SK-MEL-5 (cell line): ENCODE measurements around the gene PDGFC. TPM values are rescaled to one million over a fixed set of nuclear protein-coding genes. Genes with fewer than 3 reads are reported as not detected.
"Not testable (repeated sequence)": the region's sequence is repeated elsewhere in the genome, so short reads cannot be mapped to it uniquely, and the experiment has no call there.

Experiments
- DNase-seq: peaks from one replicate; pipeline ENCODE4 v3.0.0-alpha.2; 2016; ENCODE audit warnings: low read depth, low spot score
- in situ Hi-C: cut with HindIII; loops from 2 replicates; pipeline ENCODE4 v1.10.0; 2016; ENCODE audit warnings: low sequenced_read_pairs, high pct_unique_total_duplicates, low pct_unique_long_range_greater_than_20kb
- total RNA-seq: library from RNA; depleted of rRNA; stranded (reverse); fragments of >200 nt; shearing (Covaris generic); gene quantifications from 2 replicates; pipeline ENCODE4 v1.2.3, GENCODE V29; 2014

The PDGFC gene
- total RNA-seq, 1 experiment from 2014 or later: 5.4 TPM

- in situ Hi-C loops: no loop called here
- DNase-seq: no peak
Measured at GRCh38 chr4:156889616-156890594, 81.7 kb downstream of the PDGFC start.

GRCh38 chr4:156888762-156889161 is 82.8 kb downstream of the PDGFC start:
- in situ Hi-C loops: no loop called here
- no peak for DNase-seq

GRCh38 chr4:156886481-156886880 is 85.1 kb downstream of the PDGFC start:
- no peak for DNase-seq
- in situ Hi-C loops: no loop called here

GRCh38 chr4:156885374-156885773 is 86.2 kb downstream of the PDGFC start:
- DNase-seq: no peak
- in situ Hi-C loops: no loop called here

GRCh38 chr4:156884183-156884582 is 87.4 kb downstream of the PDGFC start:
- no peak for DNase-seq
- in situ Hi-C loops: no loop called here

GRCh38 chr4:156875704-156876103 is 95.9 kb downstream of the PDGFC start:
- in situ Hi-C loops: no loop called here
- no peak for DNase-seq

- in situ Hi-C loops: no loop called here
- no peak for DNase-seq
Measured at GRCh38 chr4:156875055-156875454, 96.5 kb downstream of the PDGFC start.

GRCh38 chr4:156873799-156874198 is 97.8 kb downstream of the PDGFC start:
- no peak for DNase-seq
- in situ Hi-C loops: no loop called here

- in situ Hi-C loops: no loop called here
- DNase-seq: no peak
Measured at GRCh38 chr4:156870861-156871260, 100.7 kb downstream of the PDGFC start.

GRCh38 chr4:156870131-156870530 is 101.5 kb downstream of the PDGFC start:
- DNase-seq: no peak
- in situ Hi-C loops: no loop called here

GRCh38 chr4:156866088-156866487 is 105.5 kb downstream of the PDGFC start:
- DNase-seq, in situ Hi-C loops: not testable (repeated sequence)

- no peak for DNase-seq
- in situ Hi-C loops: no loop called here
Measured at GRCh38 chr4:156865451-156865850, 106.1 kb downstream of the PDGFC start.

- in situ Hi-C loops: no loop called here
- no peak for DNase-seq
Measured at GRCh38 chr4:156858071-156858470, 113.5 kb downstream of the PDGFC start.

- DNase-seq: no peak
- in situ Hi-C loops: no loop called here
Measured at GRCh38 chr4:156838761-156839160, 132.8 kb downstream of the PDGFC start.

GRCh38 chr4:156837625-156838345 is 133.8 kb downstream of the PDGFC start:
- no peak for DNase-seq
- in situ Hi-C loops: no loop called here

- in situ Hi-C loops: no loop called here
- DNase-seq: no peak
Measured at GRCh38 chr4:156832886-156833285, 138.7 kb downstream of the PDGFC start.

GRCh38 chr4:156830351-156830750 is 141.2 kb downstream of the PDGFC start:
- no peak for DNase-seq

GRCh38 chr4:156829201-156829873 is 142.3 kb downstream of the PDGFC start:
- DNase-seq: no peak
- in situ Hi-C loops: no loop called here

More at GRCh38 chr4:156830351-156830750, 141.2 kb downstream of the PDGFC start:
- in situ Hi-C loops: no loop called here
